HCT116 (cell line): ENCODE results near the gene IGSF23. TPM values are rescaled to one million over a fixed set of nuclear protein-coding genes. Genes with fewer than 3 reads are reported as not detected.

Source experiments
- ATAC-seq: fragments of 200-7000 bp; cut with Tn5 transposase; 2 replicates; pipeline ENCODE4 v1.9.1; 2020; ENCODE audit warnings: mild to moderate bottlenecking, moderate library complexity
- BruUV-seq: library from RNA; stranded (reverse); fragments of 400-500 nt; replicated peaks from 2 replicates; lab custom pipeline; 2021; lab: Mats Ljungman, UMichigan
- CTCF ChIA-PET: fragments of 300-600 bp; sonication (Branson Sonifier 250); formaldehyde crosslinking; loops from one replicate; lab custom pipeline; 2021; ENCODE audit warnings: antibody characterized with exemption; lab: Charles Lee
- POLR2A ChIA-PET: fragments of 300-600, 350-600 bp; sonication (Branson Sonifier 250); formaldehyde crosslinking; loops from one replicate; lab custom pipeline; 2021; ENCODE audit warnings: antibody characterized with exemption; lab: Charles Lee
- RAD21 ChIA-PET, 2 experiments: fragments of 300-600 bp; sonication (Branson Sonifier 250); formaldehyde crosslinking; loops; one replicate each; lab custom pipeline; 2023; ENCODE audit warnings: low total read pairs in 2 of 2; ENCODE audit not compliant: uncharacterized antibody in 2 of 2, unreplicated experiment in 2 of 2, low non-redundant PET in 1 of 2; lab: Charles Lee
- DNase-seq: peaks from one replicate; pipeline ENCODE4 v3.0.0-alpha.2; 2010; ENCODE audit warnings: low read depth, low spot score
- H2AFZ ChIP-seq: fragments of 200-600 bp; shearing (Covaris generic), sonication (generic); 2 replicates; pipeline ENCODE4 v1.6.1; 2017; ENCODE audit warnings: low read depth, mixed run types, mixed read lengths, antibody characterized with exemption, low read length; ENCODE audit not compliant: poor library complexity, severe bottlenecking
- H3K27ac ChIP-seq: 2 replicates; pipeline ENCODE4 v1.5.1; 2012; ENCODE audit warnings: low read depth, low read length
- H3K27me3 ChIP-seq: fragments of 200-600 bp; sonication (generic); 2 replicates; pipeline ENCODE4 v1.6.1; 2016; ENCODE audit warnings: mixed run types, low read length, mixed read lengths; ENCODE audit not compliant: insufficient read depth
- H3K36me3 ChIP-seq, 2 experiments: fragments of 200-500 bp in 1 of 2; fragments of 200-600 bp in 1 of 2; sonication (Bioruptor generic) in 1 of 2; sonication (generic) in 1 of 2; 2 replicates each; pipeline versions ENCODE4 v1.5.1 to v1.6.1; 2014 to 2016; ENCODE audit warnings: low read length in 2 of 2, inconsistent platforms in 1 of 2, mixed read lengths in 1 of 2, mixed run types in 1 of 2; ENCODE audit not compliant: insufficient read depth in 2 of 2, control insufficient read depth in 1 of 2
- H3K4me1 ChIP-seq, 2 experiments: fragments of 200-600 bp in 1 of 2; sonication (generic) in 1 of 2; 2 replicates each; pipeline versions ENCODE4 v1.5.1 to v1.6.1; 2012 to 2017; ENCODE audit warnings: low read length in 2 of 2, inconsistent platforms in 1 of 2, mild to moderate bottlenecking in 1 of 2, mixed read lengths in 1 of 2, mixed run types in 1 of 2, moderate library complexity in 1 of 2; ENCODE audit not compliant: insufficient read depth in 2 of 2, control insufficient read depth in 1 of 2
- H3K4me2 ChIP-seq: fragments of 200-600 bp; sonication (generic); 2 replicates; pipeline ENCODE4 v1.6.1; 2017; ENCODE audit warnings: mixed run types, low read length, mixed read lengths
- H3K4me3 ChIP-seq, 2 experiments: fragments of 200-600 bp in 1 of 2; sonication (generic) in 1 of 2; replicated peaks in 1 of 2; 2 replicates each; pipeline ENCODE4 v1.5.1; 2011 to 2016; ENCODE audit warnings: low read length in 2 of 2, control low read depth in 1 of 2, low read depth in 1 of 2, mild to moderate bottlenecking in 1 of 2, mixed read lengths in 1 of 2, mixed run types in 1 of 2
- H3K79me2 ChIP-seq: fragments of 200-600 bp; sonication (generic); 2 replicates; pipeline ENCODE4 v1.6.1; 2017; ENCODE audit warnings: mild to moderate bottlenecking, mixed run types, low read length, moderate library complexity, mixed read lengths; ENCODE audit not compliant: insufficient read depth
- H3K9ac ChIP-seq: fragments of 200-600 bp; sonication (generic); 2 replicates; pipeline ENCODE4 v1.6.1; 2016; ENCODE audit warnings: low read length, mixed read lengths
- H3K9me2 ChIP-seq: fragments of 200-600 bp; sonication (generic), shearing (Covaris generic); 2 replicates; pipeline ENCODE4 v1.6.1; 2017; ENCODE audit warnings: mixed run types, mild to moderate bottlenecking, moderate library complexity; ENCODE audit not compliant: insufficient read depth
- H3K9me3 ChIP-seq, 2 experiments: fragments of 200-500 bp in 1 of 2; fragments of 200-600 bp in 1 of 2; sonication (Bioruptor generic) in 1 of 2; sonication (generic) in 1 of 2; 2 replicates each; pipeline ENCODE4 v1.6.1; 2014 to 2017; ENCODE audit warnings: low read length in 2 of 2, mixed read lengths in 2 of 2, inconsistent platforms in 1 of 2, low read depth in 1 of 2, mild to moderate bottlenecking in 1 of 2, mixed run types in 1 of 2, moderate library complexity in 1 of 2; ENCODE audit not compliant: control insufficient read depth in 1 of 2, insufficient read depth in 1 of 2
- H4K20me1 ChIP-seq: fragments of 200-600 bp; sonication (generic), shearing (Covaris generic); 2 replicates; pipeline ENCODE4 v1.6.1; 2017; ENCODE audit warnings: mixed run types, mild to moderate bottlenecking, moderate library complexity; ENCODE audit not compliant: insufficient read depth
- CBX3 ChIP-seq: IDR thresholded peaks from 2 replicates; pipeline ENCODE4 v1.6.1; 2012; ENCODE audit warnings: low read depth
- CEBPB ChIP-seq: IDR thresholded peaks from 2 replicates; pipeline ENCODE4 v1.6.1; 2012; ENCODE audit warnings: low read depth
- EGR1 ChIP-seq: IDR thresholded peaks from 2 replicates; pipeline ENCODE4 v1.6.1; 2012; ENCODE audit warnings: low read depth
- EZH2 ChIP-seq: fragments of 200-600 bp; sonication (generic); IDR thresholded peaks from 2 replicates; pipeline ENCODE4 v1.6.1; 2017; ENCODE audit warnings: antibody characterized with exemption, mixed run types
- EZH2phosphoT487 ChIP-seq: fragments of 200-600 bp; IDR thresholded peaks from 2 replicates; pipeline ENCODE4 v1.6.1; 2018; ENCODE audit warnings: antibody characterized with exemption, borderline replicate concordance
- FOSL1 ChIP-seq: IDR thresholded peaks from 2 replicates; pipeline ENCODE4 v1.6.1; 2012; ENCODE audit warnings: low read depth
- JUND ChIP-seq: IDR thresholded peaks from 2 replicates; pipeline ENCODE4 v1.6.1; 2012
- POLR2A ChIP-seq: IDR thresholded peaks from 2 replicates; pipeline ENCODE4 v1.7.0; 2011; ENCODE audit warnings: borderline replicate concordance; ENCODE audit not compliant: insufficient read depth, insufficient read length; ENCODE audit errors: extremely low read depth
- SIN3A ChIP-seq: IDR thresholded peaks from 2 replicates; pipeline ENCODE4 v1.6.1; 2012; ENCODE audit warnings: low read depth
- SP1 ChIP-seq: IDR thresholded peaks from 2 replicates; pipeline ENCODE4 v1.6.1; 2012; ENCODE audit warnings: low read depth
- SRF ChIP-seq: IDR thresholded peaks from 2 replicates; pipeline ENCODE4 v1.6.1; 2012; ENCODE audit warnings: low read depth
- TCF7L2 ChIP-seq: IDR thresholded peaks from 2 replicates; pipeline ENCODE4 v1.7.0; 2011; ENCODE audit warnings: borderline replicate concordance, inconsistent platforms; ENCODE audit not compliant: insufficient read depth, insufficient read length; ENCODE audit errors: extremely low read depth
- intact Hi-C: fragments of 100-400 bp; cut with micrococcal nuclease; formaldehyde crosslinking; loops from 2 replicates; pipeline ENCODE4 v1.10.0; 2022
- total RNA-seq: library from RNA; stranded (reverse); gene quantifications from one replicate; pipeline ENCODE4 v1.2.1, GENCODE V29; 2021; ENCODE audit not compliant: unreplicated experiment
- TF ChIP-seq, protein P1 (sequence below): IDR thresholded peaks from 2 replicates; pipeline ENCODE4 v1.6.1; 2012; ENCODE audit warnings: low read depth
- TF ChIP-seq, protein P2 (sequence below): IDR thresholded peaks from 2 replicates; pipeline ENCODE4 v1.6.1; 2012
- TF ChIP-seq, protein P3 (sequence below): IDR thresholded peaks from 2 replicates; pipeline ENCODE4 v1.6.1; 2012
- TF ChIP-seq, protein P4 (sequence below): IDR thresholded peaks from 2 replicates; pipeline ENCODE4 v1.6.1; 2011; ENCODE audit warnings: mild to moderate bottlenecking, low read length, moderate library complexity; ENCODE audit not compliant: insufficient replicate concordance; ENCODE audit errors: extremely low read depth

The IGSF23 gene
- total RNA-seq, 1 experiment from 2014 or later = not detected

DNA sequence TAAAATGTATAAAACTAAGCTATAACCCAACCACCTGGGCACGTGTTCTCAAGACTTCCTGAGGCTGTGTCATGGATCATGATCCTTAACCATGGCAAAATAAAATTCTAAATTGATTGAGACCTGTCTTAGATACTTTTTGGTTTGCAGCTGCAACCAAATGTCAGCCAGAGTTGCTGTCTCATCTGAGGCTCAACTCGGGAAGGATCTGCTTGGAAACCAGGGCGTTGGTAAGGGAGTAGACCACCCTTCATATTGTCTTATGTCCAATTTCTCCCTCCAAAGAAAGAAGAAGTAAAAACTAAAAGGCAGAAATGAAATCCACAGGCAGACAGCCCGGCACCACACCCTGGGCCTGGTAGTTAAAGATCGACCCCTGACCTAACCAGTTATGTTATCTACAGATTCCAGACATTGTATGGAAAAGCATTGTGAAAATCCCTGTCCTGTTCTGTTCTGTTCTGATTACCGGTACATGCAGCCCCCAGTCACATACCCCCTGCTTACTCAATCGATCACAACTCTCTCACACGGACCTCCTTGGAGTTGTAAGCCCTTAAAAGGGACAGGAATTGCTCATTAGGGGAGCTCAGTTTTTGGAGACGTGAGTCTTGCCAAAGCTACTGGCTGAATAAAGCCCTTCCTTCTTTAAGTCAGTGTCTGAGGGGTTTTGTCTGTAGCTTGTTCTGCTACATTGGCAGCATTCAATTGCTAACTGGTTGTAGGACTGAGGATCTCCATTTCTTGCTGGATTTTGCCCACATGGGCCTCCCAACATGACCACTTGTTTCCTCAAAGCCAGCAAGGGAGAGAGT lies 22.9 kb upstream of the IGSF23 start:
- Histone ChIP-seq H3K4me2 (no peak overlapping the region), H3K4me1 (peaks cover 18 to 52% of the 10 kb centered on the region in 2 experiments), H2AFZ (no peak overlapping the region), H4K20me1 (no peaks in the 10 kb centered on the region), H3K27me3 (no peaks in the 10 kb centered on the region)
- ChIA-PET RAD21 (no interaction called here), POLR2A (interaction anchor here (0.6 to 3.1 kb wide), 3 partner anchors 53 to 255 kb away, joined by 4 to 16 read pairs (median 4); partner anchors contain the start of gene PVR)
- intact Hi-C loops = no loop called here
- TF ChIP-seq FOSL1 (no peak), TCF7L2 (no peak), CEBPB (no peak), EZH2 (no peak), SIN3A (no peak), POLR2A (no peak), CBX3 (no peak), SRF (no peak), EZH2phosphoT487 (no peak), JUND (no peak), SP1 (no peak), EGR1 (no peak)
- TF ChIP-seq, protein P1, sequence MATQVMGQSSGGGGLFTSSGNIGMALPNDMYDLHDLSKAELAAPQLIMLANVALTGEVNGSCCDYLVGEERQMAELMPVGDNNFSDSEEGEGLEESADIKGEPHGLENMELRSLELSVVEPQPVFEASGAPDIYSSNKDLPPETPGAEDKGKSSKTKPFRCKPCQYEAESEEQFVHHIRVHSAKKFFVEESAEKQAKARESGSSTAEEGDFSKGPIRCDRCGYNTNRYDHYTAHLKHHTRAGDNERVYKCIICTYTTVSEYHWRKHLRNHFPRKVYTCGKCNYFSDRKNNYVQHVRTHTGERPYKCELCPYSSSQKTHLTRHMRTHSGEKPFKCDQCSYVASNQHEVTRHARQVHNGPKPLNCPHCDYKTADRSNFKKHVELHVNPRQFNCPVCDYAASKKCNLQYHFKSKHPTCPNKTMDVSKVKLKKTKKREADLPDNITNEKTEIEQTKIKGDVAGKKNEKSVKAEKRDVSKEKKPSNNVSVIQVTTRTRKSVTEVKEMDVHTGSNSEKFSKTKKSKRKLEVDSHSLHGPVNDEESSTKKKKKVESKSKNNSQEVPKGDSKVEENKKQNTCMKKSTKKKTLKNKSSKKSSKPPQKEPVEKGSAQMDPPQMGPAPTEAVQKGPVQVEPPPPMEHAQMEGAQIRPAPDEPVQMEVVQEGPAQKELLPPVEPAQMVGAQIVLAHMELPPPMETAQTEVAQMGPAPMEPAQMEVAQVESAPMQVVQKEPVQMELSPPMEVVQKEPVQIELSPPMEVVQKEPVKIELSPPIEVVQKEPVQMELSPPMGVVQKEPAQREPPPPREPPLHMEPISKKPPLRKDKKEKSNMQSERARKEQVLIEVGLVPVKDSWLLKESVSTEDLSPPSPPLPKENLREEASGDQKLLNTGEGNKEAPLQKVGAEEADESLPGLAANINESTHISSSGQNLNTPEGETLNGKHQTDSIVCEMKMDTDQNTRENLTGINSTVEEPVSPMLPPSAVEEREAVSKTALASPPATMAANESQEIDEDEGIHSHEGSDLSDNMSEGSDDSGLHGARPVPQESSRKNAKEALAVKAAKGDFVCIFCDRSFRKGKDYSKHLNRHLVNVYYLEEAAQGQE = no peak
- TF ChIP-seq, protein P2, sequence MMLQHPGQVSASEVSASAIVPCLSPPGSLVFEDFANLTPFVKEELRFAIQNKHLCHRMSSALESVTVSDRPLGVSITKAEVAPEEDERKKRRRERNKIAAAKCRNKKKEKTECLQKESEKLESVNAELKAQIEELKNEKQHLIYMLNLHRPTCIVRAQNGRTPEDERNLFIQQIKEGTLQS = no peak
- TF ChIP-seq, protein P3, sequence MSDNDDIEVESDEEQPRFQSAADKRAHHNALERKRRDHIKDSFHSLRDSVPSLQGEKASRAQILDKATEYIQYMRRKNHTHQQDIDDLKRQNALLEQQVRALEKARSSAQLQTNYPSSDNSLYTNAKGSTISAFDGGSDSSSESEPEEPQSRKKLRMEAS = no peak
- TF ChIP-seq, protein P4, sequence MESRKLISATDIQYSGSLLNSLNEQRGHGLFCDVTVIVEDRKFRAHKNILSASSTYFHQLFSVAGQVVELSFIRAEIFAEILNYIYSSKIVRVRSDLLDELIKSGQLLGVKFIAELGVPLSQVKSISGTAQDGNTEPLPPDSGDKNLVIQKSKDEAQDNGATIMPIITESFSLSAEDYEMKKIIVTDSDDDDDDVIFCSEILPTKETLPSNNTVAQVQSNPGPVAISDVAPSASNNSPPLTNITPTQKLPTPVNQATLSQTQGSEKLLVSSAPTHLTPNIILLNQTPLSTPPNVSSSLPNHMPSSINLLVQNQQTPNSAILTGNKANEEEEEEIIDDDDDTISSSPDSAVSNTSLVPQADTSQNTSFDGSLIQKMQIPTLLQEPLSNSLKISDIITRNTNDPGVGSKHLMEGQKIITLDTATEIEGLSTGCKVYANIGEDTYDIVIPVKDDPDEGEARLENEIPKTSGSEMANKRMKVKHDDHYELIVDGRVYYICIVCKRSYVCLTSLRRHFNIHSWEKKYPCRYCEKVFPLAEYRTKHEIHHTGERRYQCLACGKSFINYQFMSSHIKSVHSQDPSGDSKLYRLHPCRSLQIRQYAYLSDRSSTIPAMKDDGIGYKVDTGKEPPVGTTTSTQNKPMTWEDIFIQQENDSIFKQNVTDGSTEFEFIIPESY = no peak
- TF ChIP-seq, all 23 proteins: peak for 0
- no peaks in the 10 kb centered on the region for H3K9me2 ChIP-seq
- H3K79me2 ChIP-seq = no peaks in the 10 kb centered on the region
- ATAC-seq (no peak), DNase-seq (no peak)
- H3K9ac ChIP-seq = no peak overlapping the region
- no peak overlapping the region for H3K27ac ChIP-seq
- BruUV-seq = no TSS peak
- CTCF ChIA-PET = interaction anchor here (0.9 to 1.7 kb wide), 3 partner anchors 20 to 180 kb away, joined by 3 to 5 read pairs (median 4); no protein-coding TSS in a partner anchor
- no peak overlapping the region for H3K4me3 ChIP-seq
- H3K36me3 ChIP-seq = no peaks in the 10 kb centered on the region
- 0 out of 4 replicates have a peak, but pooled peaks cover 0 to 4% of the 10 kb centered on the region in 2 experiments for H3K9me3 ChIP-seq
